ENCODE results near the gene HS6ST1. TPM values are rescaled to one million over a fixed set of nuclear protein-coding genes. Genes with fewer than 3 reads are reported as not detected.

HS6ST1 gene
- total and polyA plus RNA-seq, 5 experiments from 2014 or later: 3.2 to 15.2 (median 4.2) TPM

GRCh38 chr2:128359841-128360240 is 41.2 kb upstream of the HS6ST1 start:
- ATAC-seq: no peak
- POLR2A ChIA-PET: no interaction called here
- Mint-ChIP-seq H3K36me3 (no peaks in the 10 kb centered on the region), H3K27ac (no peak overlapping the region), H3K4me3 (no peak overlapping the region), H3K9me3 (peaks cover 0 to 4% (median 0%) of the 10 kb centered on the region in 9 donors), H3K4me1 (peaks cover 0 to 3% (median 0%) of the 10 kb centered on the region in 4 donors), H3K27me3 (peaks cover 0 to 14% (median 5%) of the 10 kb centered on the region in 5 donors)
- DNase-seq: no peak

GRCh38 chr2:128358941-128359731 is 40.5 kb upstream of the HS6ST1 start:
- ATAC-seq (no peak), DNase-seq (no peak)
- no peak overlapping the region for H3K27ac Mint-ChIP-seq
- H3K4me1 Mint-ChIP-seq: peaks cover 0 to 3% (median 0%) of the 10 kb centered on the region in 4 donors
- H3K9me3 Mint-ChIP-seq: peaks cover 0 to 7% (median 0%) of the 10 kb centered on the region in 9 donors
- H3K27me3 Mint-ChIP-seq: peaks cover 0 to 14% (median 5%) of the 10 kb centered on the region in 5 donors
- no peaks in the 10 kb centered on the region for H3K36me3 Mint-ChIP-seq
- H3K4me3 Mint-ChIP-seq: no peak overlapping the region
- POLR2A ChIA-PET: no interaction called here

GRCh38 chr2:128357506-128358370 is 39.1 kb upstream of the HS6ST1 start:
- POLR2A ChIA-PET: no interaction called here
- no peaks in the 10 kb centered on the region for H3K36me3 Mint-ChIP-seq
- ATAC-seq (no peak), DNase-seq (no peak)
- peaks cover 0 to 14% (median 5%) of the 10 kb centered on the region in 5 donors for H3K27me3 Mint-ChIP-seq
- peaks cover 0 to 7% (median 0%) of the 10 kb centered on the region in 9 donors for H3K9me3 Mint-ChIP-seq
- H3K27ac Mint-ChIP-seq: no peak overlapping the region
- H3K4me1 Mint-ChIP-seq: peaks cover 0 to 3% (median 0%) of the 10 kb centered on the region in 4 donors
- no peak overlapping the region for H3K4me3 Mint-ChIP-seq

- Mint-ChIP-seq H3K27ac (no peak overlapping the region), H3K27me3 (peaks cover 0 to 12% (median 0%) of the 10 kb centered on the region in 5 donors), H3K36me3 (peaks cover 0 to 7% (median 0%) of the 10 kb centered on the region in 3 donors), H3K4me3 (no peak overlapping the region), H3K9me3 (peaks cover 0 to 14% (median 10%) of the 10 kb centered on the region in 9 donors), H3K4me1 (peaks cover 0 to 3% (median 0%) of the 10 kb centered on the region in 4 donors)
- DNase-seq: no peak
- no peak for ATAC-seq
- POLR2A ChIA-PET: no interaction called here
These were observed 37.5 kb upstream of the HS6ST1 start for GRCh38 chr2:128356127-128356526.

GRCh38 chr2:128354726-128355470 is 36.2 kb upstream of the HS6ST1 start:
- POLR2A ChIA-PET: no interaction called here
- Mint-ChIP-seq H3K4me3 (no peak overlapping the region), H3K27me3 (peaks cover 0 to 5% (median 0%) of the 10 kb centered on the region in 5 donors), H3K4me1 (no peaks in the 10 kb centered on the region), H3K9me3 (peaks cover 0 to 22% (median 18%) of the 10 kb centered on the region in 9 donors), H3K27ac (no peak overlapping the region), H3K36me3 (peaks cover 0 to 13% (median 0%) of the 10 kb centered on the region in 3 donors)
- no peak for DNase-seq
- no peak for ATAC-seq

GRCh38 chr2:128354161-128354560 is 35.5 kb upstream of the HS6ST1 start:
- ATAC-seq (no peak), DNase-seq (no peak)
- Mint-ChIP-seq H3K4me3 (no peak overlapping the region), H3K36me3 (peaks cover 0 to 13% (median 0%) of the 10 kb centered on the region in 3 donors), H3K4me1 (no peaks in the 10 kb centered on the region), H3K27me3 (peaks cover 0 to 4% (median 0%) of the 10 kb centered on the region in 5 donors), H3K27ac (no peak overlapping the region), H3K9me3 (peaks cover 0 to 25% (median 18%) of the 10 kb centered on the region in 9 donors)
- POLR2A ChIA-PET: no interaction called here

- Mint-ChIP-seq H3K27ac (no peak overlapping the region), H3K27me3 (peaks cover 0 to 4% (median 0%) of the 10 kb centered on the region in 5 donors), H3K4me1 (no peaks in the 10 kb centered on the region), H3K4me3 (no peak overlapping the region), H3K9me3 (peaks cover 0 to 25% (median 18%) of the 10 kb centered on the region in 9 donors), H3K36me3 (peaks cover 0 to 13% (median 0%) of the 10 kb centered on the region in 3 donors)
- POLR2A ChIA-PET: no interaction called here
- no peak for DNase-seq
- no peak for ATAC-seq
These were observed 32.1 kb upstream of the HS6ST1 start for GRCh38 chr2:128350736-128351135.

GRCh38 chr2:128348701-128349100 is 30.0 kb upstream of the HS6ST1 start:
- H3K9me3 Mint-ChIP-seq: peaks cover 0 to 26% (median 17%) of the 10 kb centered on the region in 9 donors
- H3K4me1 Mint-ChIP-seq: no peaks in the 10 kb centered on the region
- H3K36me3 Mint-ChIP-seq: peaks cover 0 to 17% (median 0%) of the 10 kb centered on the region in 3 donors
- DNase-seq (no peak), ATAC-seq (no peak)
- H3K27me3 Mint-ChIP-seq: peaks cover 0 to 4% (median 0%) of the 10 kb centered on the region in 5 donors
- H3K27ac Mint-ChIP-seq: no peak overlapping the region
- H3K4me3 Mint-ChIP-seq: no peak overlapping the region
- POLR2A ChIA-PET: no interaction called here

- DNase-seq: no peak
- Mint-ChIP-seq H3K36me3 (peaks cover 0 to 19% (median 0%) of the 10 kb centered on the region in 3 donors), H3K27ac (no peak overlapping the region), H3K4me3 (no peak overlapping the region), H3K9me3 (peaks cover 0 to 28% (median 17%) of the 10 kb centered on the region in 9 donors), H3K27me3 (peaks cover 0 to 4% (median 0%) of the 10 kb centered on the region in 5 donors), H3K4me1 (no peaks in the 10 kb centered on the region)
- POLR2A ChIA-PET: no interaction called here
- ATAC-seq: no peak
These were observed 29.3 kb upstream of the HS6ST1 start for GRCh38 chr2:128347701-128348539.

GRCh38 chr2:128347171-128347558 is 28.5 kb upstream of the HS6ST1 start:
- DNase-seq (no peak), ATAC-seq (no peak)
- H3K27me3 Mint-ChIP-seq: peaks cover 0 to 4% (median 0%) of the 10 kb centered on the region in 5 donors
- H3K4me3 Mint-ChIP-seq: no peak overlapping the region
- H3K4me1 Mint-ChIP-seq: no peaks in the 10 kb centered on the region
- no peak overlapping the region for H3K27ac Mint-ChIP-seq
- H3K9me3 Mint-ChIP-seq: peaks cover 0 to 30% (median 17%) of the 10 kb centered on the region in 9 donors
- POLR2A ChIA-PET: no interaction called here
- H3K36me3 Mint-ChIP-seq: peaks cover 0 to 19% (median 0%) of the 10 kb centered on the region in 3 donors

GRCh38 chr2:128346291-128347170 is 27.9 kb upstream of the HS6ST1 start:
- POLR2A ChIA-PET: no interaction called here
- Mint-ChIP-seq H3K4me1 (no peaks in the 10 kb centered on the region), H3K27ac (no peak overlapping the region), H3K9me3 (peaks cover 0 to 30% (median 12%) of the 10 kb centered on the region in 9 donors), H3K27me3 (peaks cover 0 to 4% (median 0%) of the 10 kb centered on the region in 5 donors), H3K4me3 (no peak overlapping the region), H3K36me3 (peaks cover 0 to 16% (median 0%) of the 10 kb centered on the region in 3 donors)
- ATAC-seq (no peak), DNase-seq (no peak)

Data from naive thymus-derived CD8-positive, alpha-beta T cell (primary cell).